Thyroid gland (tissue), 4 donors: ENCODE measurements around the gene BRD3.

Experiments used
- POLR2A ChIP-seq, 2 donors: fragments of 450-650 bp; IDR thresholded peaks; one replicate each; pipeline ENCODE4 v1.6.1; 2017; ENCODE audit warnings: antibody characterized with exemption in 2 of 2, mild to moderate bottlenecking in 2 of 2, moderate library complexity in 1 of 2
- TF ChIP-seq, protein P1 (sequence below), 6 experiments: fragments of 200-600 bp in 3 of 6; fragments of 450-650 bp in 3 of 6; sonication (generic) in 3 of 6; IDR thresholded peaks; one replicate each; pipeline ENCODE4 v1.5.1; 2016 to 2019; ENCODE audit warnings: antibody characterized with exemption in 6 of 6, mild to moderate bottlenecking in 2 of 6, inconsistent platforms in 1 of 6, moderate library complexity in 1 of 6

DNA sequence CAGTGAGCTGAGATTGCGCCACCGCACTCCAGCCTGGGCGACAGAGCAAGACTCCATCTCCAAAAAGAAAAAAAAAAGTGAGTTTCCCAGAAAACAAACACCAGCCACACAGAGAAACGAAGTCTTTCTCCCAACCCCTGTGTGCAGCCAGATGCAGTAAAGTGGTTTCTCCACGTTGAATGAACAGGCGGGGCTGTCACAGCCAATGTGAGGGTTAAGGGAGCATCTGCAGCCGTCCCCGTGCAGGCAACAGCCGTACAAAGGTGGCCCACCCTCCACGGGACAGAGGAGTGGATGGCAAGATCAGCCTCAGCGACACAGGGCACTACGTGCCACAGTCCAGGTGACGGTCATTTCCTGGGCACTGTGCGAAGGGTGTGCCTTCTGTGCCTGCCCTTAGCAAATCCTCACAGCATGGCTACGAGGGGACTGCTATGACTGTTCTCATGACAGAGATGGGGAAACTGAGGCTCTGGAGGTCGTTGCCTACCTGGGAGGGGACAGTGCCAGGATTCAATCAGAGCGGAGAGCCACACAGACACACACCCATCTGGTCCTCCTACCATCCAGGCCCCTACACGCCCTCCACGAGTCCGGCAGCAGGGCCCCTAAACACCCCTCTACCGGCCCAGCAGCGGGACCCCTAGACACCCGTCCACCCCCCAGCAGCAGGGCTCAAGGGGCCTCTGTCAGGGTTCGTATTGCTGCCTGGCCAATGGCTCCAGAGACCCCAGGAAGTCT, 78.0 kb downstream of the BRD3 start:
- TF ChIP-seq, protein P1, sequence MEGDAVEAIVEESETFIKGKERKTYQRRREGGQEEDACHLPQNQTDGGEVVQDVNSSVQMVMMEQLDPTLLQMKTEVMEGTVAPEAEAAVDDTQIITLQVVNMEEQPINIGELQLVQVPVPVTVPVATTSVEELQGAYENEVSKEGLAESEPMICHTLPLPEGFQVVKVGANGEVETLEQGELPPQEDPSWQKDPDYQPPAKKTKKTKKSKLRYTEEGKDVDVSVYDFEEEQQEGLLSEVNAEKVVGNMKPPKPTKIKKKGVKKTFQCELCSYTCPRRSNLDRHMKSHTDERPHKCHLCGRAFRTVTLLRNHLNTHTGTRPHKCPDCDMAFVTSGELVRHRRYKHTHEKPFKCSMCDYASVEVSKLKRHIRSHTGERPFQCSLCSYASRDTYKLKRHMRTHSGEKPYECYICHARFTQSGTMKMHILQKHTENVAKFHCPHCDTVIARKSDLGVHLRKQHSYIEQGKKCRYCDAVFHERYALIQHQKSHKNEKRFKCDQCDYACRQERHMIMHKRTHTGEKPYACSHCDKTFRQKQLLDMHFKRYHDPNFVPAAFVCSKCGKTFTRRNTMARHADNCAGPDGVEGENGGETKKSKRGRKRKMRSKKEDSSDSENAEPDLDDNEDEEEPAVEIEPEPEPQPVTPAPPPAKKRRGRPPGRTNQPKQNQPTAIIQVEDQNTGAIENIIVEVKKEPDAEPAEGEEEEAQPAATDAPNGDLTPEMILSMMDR (IDR thresholded peaks at IDR 0.05), result no peak
- TF ChIP-seq POLR2A (IDR thresholded peaks at IDR 0.05), result no peak
